Omental fat pad (tissue), 4 donors: ENCODE measurements around the gene RANBP2. TPM values are rescaled to one million over a fixed set of nuclear protein-coding genes. Genes with fewer than 3 reads are reported as not detected.
"Not testable (repeated sequence)": the region's sequence is repeated elsewhere in the genome, so short reads cannot be mapped to it uniquely, and the experiment has no call there.

Experiments used
- ATAC-seq: fragments of 150-250 bp; one replicate; pipeline ENCODE4 v1.9.1; 2016; ENCODE audit warnings: mild to moderate bottlenecking, moderate library complexity; ENCODE audit not compliant: low FRiP score
- DNase-seq: peaks from one replicate; pipeline ENCODE4 v3.0.0-alpha.2; 2019; ENCODE audit warnings: low spot score
- total RNA-seq, 4 donors: library from RNA; depleted of rRNA; stranded (reverse); fragments of >200 nt; gene quantifications; one replicate each; pipeline ENCODE4 v1.1.0, GENCODE V29; 2016
- TF ChIP-seq, protein P1 (sequence below), 3 donors: fragments of 450-650 bp; IDR thresholded peaks; one replicate each; pipeline ENCODE4 v1.5.1; 2016 to 2017; ENCODE audit warnings: antibody characterized with exemption in 3 of 3, mild to moderate bottlenecking in 3 of 3, moderate library complexity in 2 of 3

The RANBP2 gene
- total RNA-seq, 4 donors from 2014 or later, result 60.3 to 154 (median 83.4) TPM

DNA sequence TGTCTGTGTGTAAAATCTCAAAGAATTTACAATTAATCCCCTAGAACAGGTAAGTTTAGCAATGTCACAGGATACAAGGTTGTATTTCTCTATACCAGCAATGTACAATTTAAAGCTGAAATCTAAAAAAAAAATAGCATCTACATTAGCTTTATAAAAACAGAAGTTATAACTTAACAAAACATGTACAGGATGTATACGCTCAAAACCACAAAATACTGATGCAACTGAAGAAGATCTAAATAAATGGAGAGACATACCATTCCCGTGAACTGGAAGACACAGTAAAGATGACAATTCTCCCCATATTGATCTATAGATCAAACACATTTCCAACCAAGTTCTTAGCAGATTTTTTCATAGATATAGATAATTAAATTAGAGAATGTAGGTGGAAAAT lies 17.5 kb upstream of the RANBP2 start:
- DNase-seq, result no peak
- TF ChIP-seq, protein P1, sequence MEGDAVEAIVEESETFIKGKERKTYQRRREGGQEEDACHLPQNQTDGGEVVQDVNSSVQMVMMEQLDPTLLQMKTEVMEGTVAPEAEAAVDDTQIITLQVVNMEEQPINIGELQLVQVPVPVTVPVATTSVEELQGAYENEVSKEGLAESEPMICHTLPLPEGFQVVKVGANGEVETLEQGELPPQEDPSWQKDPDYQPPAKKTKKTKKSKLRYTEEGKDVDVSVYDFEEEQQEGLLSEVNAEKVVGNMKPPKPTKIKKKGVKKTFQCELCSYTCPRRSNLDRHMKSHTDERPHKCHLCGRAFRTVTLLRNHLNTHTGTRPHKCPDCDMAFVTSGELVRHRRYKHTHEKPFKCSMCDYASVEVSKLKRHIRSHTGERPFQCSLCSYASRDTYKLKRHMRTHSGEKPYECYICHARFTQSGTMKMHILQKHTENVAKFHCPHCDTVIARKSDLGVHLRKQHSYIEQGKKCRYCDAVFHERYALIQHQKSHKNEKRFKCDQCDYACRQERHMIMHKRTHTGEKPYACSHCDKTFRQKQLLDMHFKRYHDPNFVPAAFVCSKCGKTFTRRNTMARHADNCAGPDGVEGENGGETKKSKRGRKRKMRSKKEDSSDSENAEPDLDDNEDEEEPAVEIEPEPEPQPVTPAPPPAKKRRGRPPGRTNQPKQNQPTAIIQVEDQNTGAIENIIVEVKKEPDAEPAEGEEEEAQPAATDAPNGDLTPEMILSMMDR (IDR thresholded peaks at IDR 0.05), result no peak
- no peak for ATAC-seq

DNA sequence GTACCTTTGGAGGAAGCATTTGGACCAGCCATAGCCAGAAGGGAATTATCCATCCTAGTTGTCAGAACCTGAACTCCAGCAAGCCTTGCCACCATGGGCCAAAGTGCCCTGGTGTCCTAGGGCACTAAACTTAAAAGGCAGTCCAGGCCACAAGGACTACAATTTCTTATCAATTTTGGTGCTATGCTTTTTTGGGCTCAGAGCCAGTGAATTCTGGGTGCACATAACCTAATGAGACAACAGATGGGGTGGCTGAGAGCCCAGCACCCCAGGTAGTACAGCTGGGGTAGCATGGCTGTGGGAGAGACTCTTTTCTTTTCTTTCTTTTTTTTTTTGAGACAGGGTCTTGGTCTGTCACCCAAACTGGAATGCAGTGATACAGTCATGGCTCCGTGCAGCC lies 14.4 kb upstream of the RANBP2 start:
- DNase-seq (no peak), ATAC-seq (no peak)
- TF ChIP-seq, protein P1 (IDR thresholded peaks at IDR 0.05), result no peak

DNA sequence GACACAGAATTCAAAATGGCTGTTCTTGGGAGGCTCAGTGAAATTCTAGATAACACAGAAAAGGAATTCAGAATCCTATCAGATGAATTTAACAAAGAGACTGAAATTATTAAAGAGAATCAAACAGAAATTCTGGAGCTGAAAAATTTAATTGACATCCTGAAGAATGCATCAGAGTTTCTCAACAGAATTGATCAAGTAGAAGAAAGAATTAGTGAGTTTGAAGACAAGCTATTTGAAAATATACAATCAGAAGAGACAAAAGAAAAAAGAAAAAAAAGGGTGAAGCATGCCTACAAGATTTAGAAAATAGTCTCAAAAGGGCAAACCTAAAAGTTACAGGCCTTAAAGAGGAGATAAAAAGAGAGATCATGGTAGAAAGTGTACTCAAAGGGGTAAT lies 12.0 kb upstream of the RANBP2 start:
- DNase-seq, result no peak
- ATAC-seq, result no peak
- TF ChIP-seq, protein P1 (IDR thresholded peaks at IDR 0.05), result no peak

DNA sequence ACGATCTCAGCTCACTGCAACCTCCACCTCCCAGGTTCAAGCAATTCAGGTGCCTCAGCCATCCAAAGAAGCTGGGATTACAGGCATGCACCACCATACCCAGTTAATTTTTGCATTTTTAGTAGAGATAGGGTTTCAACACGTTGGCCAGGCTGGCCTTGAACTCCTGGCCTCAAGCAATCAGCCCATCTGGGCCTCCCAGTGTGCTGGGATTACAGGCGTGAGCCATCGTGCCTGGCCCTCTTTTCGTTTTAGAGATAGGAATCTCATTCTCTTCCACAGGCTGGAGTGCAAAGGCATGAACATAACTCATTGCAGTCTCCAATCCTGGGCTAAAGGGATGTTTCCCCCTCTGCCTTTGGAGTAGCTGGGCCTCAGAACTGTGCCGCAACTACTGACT lies 2.3 kb upstream of the RANBP2 start:
- ATAC-seq, DNase-seq: not testable (repeated sequence)

DNA sequence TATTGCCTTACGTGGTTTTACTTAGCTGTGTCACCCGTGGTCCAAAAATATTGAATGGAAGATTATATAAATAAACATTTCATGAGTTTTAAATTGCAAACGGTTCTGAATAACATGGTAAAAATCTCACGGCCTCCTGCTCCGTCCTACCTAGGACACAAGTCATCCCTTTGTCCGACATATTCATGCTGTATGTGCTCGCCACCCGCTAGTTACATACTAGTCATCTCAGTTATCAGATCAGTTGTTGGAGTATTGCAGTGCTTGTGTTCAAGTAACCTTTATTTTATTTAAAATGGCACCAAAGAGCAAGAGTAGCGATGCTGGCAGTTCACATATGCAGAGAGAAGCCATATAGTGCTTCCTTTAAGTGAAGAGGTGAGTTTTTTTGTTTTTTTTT lies 6.8 kb downstream of the RANBP2 start:
- not testable (repeated sequence) for DNase-seq, ATAC-seq

DNA sequence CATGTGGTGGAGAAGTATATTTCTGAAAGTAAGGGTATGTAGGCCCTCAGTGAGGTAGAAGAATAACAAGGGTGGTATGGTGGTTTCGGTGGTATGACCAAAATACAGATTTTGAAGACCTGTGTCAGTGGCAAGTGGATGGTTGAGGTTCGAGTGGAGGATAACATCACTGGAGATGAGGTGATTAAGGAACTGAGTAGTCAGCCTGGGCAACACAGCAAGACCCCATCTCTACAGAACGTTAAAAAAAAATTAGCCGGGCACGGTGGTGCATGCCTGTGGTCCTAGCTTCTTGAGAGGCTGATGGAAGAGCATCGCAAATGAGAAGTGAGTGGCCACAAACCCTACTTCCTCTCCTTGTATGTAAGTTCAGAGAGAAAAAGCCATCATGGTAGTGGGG lies 15.4 kb downstream of the RANBP2 start:
- not testable (repeated sequence) for ATAC-seq, DNase-seq

DNA sequence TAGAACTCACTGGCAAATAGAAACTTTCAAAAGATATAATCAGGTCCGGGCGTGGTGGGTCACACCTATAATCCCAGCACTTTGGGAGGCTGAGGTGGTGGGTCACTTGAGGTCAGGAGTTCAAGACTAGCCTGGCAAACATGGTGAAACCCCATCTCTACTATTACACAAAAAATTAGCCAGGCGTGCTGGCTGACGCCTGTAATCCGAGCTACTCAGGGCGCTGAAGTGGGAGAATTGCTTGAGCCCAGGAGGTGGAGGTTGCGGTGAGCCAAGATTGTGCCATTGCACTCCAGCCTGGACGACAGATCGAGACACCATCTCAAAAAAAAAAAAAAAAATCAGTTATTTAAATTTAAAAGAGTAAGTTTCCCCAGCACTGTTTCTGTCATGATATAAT lies 38.7 kb downstream of the RANBP2 start:
- DNase-seq, ATAC-seq: not testable (repeated sequence)

DNA sequence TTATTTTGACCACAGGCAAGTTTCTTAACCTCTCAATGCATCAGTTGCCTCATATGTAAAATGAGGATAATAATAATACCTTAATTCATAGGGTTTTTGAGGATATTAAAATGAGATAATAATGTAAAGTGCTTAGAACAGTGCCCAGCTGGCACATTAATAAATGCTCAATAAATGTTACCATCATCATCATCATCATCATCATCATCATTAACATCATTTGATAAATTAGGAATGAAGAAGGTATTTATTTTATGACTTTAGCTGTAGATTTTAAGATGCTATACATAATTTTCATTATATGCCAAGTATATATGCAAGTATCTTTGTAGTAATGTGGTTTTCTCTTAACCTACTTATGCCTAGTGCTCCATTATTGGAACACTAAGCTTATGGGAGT lies 43.3 kb downstream of the RANBP2 start:
- not testable (repeated sequence) for DNase-seq

DNA sequence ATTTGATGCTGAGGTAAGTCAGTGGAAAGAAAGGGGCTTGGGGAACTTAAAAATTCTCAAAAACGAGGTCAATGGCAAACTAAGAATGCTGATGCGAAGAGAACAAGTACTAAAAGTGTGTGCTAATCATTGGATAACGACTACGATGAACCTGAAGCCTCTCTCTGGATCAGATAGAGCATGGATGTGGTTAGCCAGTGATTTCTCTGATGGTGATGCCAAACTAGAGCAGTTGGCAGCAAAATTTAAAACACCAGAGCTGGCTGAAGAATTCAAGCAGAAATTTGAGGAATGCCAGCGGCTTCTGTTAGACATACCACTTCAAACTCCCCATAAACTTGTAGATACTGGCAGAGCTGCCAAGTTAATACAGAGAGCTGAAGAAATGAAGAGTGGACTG lies 47.4 kb downstream of the RANBP2 start:
- DNase-seq, ATAC-seq: not testable (repeated sequence)

More for the DNA sequence above, 43.3 kb downstream of the RANBP2 start:
- not testable (repeated sequence) for ATAC-seq

DNA sequence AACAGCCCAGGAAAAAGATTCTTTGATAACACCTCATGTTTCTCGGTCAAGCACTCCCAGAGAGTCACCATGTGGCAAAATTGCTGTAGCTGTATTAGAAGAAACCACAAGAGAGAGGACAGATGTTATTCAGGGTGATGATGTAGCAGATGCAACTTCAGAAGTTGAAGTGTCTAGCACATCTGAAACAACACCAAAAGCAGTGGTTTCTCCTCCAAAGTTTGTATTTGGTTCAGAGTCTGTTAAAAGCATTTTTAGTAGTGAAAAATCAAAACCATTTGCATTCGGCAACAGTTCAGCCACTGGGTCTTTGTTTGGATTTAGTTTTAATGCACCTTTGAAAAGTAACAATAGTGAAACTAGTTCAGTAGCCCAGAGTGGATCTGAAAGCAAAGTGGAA lies 48.6 kb downstream of the RANBP2 start:
- not testable (repeated sequence) for DNase-seq, ATAC-seq

DNA sequence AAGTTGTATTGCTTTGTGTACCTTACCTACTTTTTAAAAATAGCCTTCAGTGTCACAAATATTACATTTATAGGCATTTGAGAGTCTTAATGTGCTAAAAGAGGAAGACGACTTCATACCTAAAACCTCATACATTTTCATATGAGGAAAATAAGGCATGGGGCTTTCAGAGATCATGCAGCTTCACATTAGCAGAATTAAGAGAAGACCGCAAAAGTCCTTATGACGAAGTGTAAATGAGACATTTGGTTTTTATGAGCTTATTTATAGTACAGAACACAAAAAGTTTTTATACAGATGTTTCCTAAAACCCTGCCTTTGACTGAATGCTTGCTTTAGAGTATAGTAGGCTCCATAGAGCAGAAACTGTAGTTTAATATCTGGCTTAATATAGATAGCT lies 57.2 kb downstream of the RANBP2 start:
- TF ChIP-seq, protein P1 (IDR thresholded peaks at IDR 0.05), result no peak
- DNase-seq, result no peak
- ATAC-seq, result no peak
